GM18868 (cell line): Measurements from ENCODE around the gene GRK2.
A peak's percentile ranks its signal among the peaks of the same experiment; 100 is the strongest.

Experiments
- ATAC-seq: cut with Tn5 transposase; IDR thresholded peaks from one replicate; pipeline ENCODE4 v1.9.1; 2021; ENCODE audit warnings: mild to moderate bottlenecking, moderate library complexity; ENCODE audit not compliant: unreplicated experiment

Gene GRK2

GRCh38 chr11:67269401-67270255, 3.4 kb downstream of the GRK2 start:
- ATAC-seq, result no peak

DNA sequence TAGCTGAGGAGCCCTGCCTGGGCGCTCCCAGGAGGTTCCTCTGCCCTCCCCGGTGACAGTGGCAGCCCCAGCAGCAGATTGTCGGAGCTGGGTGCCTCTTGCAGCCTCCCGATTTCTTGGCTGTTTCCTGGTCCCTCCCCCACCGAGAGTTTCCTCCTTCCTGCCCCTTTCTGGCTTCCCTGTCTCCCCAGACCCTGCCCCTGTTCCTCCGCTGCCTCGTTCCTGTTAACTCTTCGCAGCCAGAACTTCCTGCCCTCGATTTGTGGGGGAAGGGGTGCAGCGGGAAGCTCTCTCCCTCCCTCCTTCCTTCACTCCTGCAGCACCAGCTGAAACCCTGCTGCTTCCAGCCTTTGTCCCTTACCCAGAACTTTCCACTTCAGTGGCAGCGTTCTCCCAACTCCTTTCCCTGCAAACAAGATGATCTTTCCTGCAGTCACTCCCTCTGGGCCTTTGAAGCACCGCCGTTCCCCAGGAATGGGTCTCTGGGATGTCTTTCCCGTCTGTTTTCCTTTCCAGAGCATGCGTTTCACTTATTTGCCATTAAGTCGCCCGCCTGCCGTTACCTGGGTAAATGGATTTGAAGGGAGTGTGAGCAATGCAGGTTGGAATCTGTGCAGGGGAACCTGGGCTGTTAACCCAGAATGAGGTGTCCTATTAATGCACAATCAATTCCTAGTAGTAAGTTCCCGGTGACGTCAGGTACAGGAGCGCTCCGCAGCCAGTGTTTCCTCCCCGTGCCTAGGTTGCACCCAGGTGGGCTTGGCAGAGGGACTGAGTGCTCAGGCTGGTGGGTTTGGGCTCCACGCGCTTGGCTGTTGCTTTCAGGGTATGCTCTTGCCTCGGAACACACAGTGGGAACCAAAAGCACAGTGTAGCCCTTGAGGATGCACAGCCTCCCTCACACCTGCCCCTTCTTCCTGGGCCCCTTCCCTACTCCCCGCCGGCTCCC, 4.3 kb downstream of the GRK2 start:
- ATAC-seq, result no peak

DNA sequence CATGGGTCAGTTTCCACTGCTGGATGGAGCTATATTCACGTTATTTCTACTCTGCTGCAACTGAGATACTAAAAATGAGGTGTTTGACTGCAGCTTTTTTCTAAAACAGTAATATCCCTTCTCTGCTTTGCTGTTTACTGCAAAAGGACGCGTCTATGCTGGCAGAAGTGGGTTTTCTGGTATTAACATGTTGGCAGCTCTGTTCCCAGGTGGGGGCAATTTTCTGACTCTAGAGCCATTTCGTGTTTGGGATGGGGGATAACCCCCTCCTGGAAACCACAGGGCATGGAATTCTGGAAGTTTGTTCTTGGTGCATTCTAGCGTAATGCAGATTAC, 4.9 kb downstream of the GRK2 start:
- ATAC-seq, result no peak

DNA sequence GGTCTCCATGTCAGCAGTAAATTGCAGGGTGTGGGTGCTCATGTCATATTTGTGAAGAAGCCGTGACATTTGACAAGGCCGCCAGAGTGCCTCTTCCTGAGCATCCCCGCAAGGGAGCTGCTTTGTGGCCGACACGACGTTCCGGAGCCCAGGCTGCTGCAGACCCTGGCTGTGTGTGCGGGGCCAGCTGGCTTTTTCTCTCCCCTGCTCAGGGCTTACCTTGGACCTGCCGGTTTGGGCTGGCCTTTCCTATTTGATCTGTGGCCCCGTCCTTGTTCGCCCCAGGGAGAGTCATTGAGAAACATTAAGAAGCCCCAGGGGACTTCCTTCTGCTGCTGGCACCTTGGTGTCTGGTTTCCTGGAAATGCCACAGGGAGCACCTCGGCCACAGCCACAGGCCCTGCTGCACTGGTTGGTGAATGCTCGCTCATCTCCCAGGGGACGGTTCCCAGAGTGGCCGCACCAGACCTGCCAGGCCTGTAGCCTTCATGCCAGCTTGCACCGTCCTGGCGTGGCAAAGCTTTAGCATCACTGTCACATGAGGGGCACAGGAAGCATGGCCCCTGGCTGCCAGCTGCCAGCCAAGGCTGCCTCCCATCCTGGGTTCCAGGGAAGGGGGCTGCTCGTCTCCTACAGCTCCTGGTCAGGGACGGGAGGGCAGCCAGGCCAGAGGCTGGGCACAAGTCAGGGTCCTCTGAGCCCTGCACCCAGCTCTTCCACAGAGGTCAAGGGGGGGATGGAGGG, 5.4 kb downstream of the GRK2 start:
- no peak for ATAC-seq

DNA sequence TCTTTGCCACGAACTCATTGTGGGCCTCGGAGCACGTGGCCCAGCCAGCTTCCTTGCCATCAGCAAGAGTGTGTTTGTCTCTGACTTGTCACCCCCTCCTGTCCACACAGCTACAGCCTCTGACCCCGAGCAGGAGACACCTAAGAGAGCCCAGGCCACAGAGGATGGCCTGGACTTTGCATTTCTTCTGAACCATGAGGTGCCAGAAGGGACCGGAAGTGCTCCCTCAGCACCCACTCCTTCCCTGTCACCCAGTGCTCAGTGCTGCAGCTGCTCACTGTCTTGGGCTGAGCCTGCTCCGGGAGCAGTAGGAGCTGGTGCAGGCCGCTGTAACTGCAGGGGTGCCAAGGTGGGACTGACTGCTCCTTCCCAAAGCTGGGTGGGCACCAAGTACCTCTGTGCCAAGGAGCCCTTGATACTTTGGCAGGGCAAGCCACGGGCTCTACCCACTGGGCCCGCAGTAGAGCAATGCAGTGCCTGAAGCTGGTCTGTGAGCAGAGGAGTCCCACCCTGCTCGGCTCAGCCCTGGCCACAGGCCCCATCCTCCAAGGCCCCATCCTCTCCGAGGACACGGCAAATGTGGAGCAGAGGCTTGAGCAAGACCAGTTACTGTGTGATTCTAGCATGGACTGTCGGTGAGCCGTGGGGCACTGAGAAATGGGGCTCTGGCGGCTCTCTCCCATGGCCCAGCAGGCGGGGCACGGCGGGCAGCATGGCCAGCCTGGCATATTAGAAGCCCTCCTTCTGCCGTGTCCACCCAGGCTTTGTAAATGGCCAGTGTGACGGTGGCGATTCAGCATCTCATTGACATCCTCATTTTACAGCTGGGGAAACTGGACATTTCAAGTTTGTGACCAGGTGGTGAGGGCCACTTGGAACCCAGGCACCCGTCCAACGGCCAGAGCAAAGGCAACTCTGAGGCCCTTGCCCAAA, 6.3 kb downstream of the GRK2 start:
- ATAC-seq, result no peak

GRCh38 chr11:67273260-67273990, 7.2 kb downstream of the GRK2 start:
- no peak for ATAC-seq

DNA sequence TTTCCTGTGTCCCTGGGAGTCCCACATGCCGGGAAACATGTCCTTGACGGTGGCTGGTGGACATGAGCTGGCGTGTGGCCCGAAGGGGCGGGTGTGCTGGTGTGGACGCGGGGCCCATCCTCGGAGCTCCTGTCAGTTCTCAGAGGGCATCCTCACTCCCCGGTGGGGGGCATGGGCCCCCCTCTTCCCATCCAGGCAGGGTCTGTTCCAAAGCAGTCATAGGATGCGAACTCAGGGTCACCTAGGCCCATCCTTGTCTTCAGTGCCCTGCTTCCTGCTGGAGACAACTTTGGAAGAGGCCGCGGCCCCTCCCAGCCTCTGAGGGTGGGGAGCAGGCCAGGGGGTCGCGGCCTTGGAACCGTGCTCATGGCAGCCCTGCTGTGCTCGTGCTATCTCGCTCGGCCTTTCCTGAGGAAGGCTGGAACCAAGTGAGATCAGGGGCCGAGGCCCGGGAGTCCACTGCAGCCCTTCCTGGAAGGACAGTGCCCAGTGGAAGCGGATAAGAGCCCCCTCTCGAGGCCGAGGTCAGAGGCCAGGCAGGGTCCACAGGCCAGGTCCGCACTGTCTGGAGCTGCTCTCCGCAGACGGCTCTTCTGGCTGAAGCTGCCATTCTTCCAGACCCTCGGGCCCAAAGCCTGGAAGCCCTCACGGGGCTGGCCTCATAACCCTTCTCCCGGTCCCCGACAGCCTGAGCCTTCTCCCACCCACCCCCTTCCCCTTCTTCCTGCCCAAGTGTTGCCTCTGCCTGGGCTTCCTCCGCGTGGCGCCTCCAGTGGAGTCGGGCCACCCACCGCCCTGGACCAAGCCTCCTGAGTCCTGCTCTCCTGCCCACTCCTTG, 8.7 kb downstream of the GRK2 start:
- ATAC-seq, result no peak

DNA sequence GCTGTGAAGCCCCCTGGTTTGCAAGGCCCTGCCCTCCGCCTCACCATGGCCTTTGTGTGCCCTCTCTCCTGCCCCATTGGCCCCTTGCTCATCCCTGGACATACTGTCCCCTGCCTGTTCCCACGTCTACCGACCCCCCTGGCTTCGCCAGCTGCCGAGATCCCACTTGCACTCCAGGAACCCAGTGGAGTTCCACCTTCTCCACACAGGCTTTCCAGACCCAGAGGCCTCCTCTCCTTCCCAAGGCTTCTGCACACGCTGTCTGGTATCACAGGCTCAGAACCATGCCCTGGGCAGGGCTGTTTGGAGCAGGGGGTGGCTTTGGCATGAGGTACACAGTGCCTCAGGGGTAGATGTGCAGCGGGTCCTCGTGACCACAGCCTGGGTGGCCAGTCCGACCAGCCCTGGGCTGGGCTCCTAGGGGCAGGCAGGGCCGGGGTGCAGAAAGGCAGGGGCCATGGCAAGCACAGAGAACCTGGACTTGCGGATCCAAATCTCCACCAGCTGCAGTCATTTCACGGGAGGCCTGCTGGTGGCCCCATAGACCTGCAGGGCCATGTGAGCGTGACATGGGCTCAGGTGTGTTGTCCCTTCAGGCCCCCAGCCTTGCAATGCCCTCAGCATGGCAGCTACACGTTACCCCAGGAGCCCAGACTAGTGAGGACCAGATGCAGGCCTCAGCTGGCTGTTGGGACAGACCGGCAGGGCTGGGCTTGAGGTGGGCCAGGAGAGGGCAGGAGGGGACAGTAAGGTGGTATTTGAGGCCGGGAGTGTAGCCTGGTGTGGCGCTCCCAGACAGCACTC, 9.5 kb downstream of the GRK2 start:
- ATAC-seq, result no peak

GRCh38 chr11:67276781-67277230, 10.5 kb downstream of the GRK2 start:
- peak; percentile 11 for ATAC-seq

DNA sequence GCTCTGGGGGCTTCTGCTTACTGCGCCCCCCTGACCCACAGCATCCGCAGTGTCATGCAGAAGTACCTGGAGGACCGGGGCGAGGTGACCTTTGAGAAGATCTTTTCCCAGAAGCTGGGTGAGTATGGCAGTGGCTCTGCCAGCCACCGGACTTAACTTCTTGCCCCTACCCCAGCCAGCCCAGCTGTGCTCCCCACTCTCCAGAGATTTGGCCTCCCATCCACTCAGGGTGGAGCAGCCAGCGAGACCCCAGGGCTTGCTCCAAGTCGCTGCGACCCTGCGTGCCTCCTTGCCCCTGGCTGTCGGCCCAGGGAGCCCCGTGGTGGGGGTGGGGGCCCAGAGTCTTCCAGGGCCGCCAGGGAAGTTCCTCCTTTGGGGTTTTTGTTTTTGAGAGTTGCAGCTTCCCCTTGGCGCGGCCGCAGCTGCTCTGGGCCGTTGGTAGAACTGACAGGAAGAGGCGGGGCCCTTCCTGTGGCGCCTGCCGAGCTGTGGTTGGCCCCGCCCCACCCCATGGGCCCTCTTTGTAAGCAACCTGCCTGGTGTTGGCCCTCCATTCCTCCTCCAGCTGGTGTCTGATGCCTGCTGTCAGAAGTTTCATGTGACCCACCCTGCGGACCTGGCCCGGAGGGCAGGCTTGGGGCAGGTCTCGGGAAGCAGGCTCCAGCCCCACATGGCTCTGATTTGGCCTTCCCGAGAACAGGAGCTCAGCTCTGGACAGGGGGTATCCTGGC, 11.1 kb downstream of the GRK2 start:
- ATAC-seq, result peak; percentile 86

DNA sequence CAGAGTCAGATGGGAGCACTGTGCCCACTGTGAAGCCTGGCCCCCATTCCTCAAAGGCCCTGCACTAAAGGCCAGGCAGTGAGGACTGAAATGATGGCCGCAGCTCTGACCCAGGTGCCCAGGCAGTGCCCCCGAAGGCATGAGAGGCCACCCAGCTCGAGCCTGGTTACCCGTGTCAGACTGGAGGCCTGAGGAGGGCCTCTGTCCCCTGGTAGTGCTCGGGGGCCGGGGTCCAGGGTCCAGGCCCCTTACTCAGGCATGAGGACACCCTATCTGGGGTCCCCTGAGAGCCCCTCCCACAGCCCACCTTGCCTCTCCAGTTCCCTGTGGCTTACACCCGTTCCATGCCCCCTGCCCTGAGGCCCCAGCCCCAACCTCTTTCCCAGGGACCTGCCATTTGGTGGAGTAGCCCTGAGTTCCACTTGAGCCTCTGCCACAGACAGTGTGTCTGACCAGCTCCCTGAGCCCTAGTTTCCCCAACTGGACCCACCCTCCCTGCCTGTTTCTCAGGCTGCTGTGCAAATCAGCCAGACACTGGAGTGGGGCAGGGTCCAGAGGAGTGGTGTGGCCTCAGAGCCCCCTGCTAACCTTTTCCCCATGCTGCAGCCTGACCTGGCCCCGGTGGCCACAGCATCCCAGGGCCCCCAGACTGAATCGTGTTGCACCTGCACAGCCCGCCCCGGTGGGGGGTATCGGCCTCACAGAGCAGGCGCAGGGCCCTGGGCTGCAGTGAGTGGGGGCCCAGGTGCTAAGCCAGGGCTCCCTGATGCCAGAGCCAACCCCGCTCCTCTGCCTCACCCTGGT, 12.1 kb downstream of the GRK2 start:
- ATAC-seq, result no peak

GRCh38 chr11:67278939-67279588, 12.8 kb downstream of the GRK2 start:
- no peak for ATAC-seq

DNA sequence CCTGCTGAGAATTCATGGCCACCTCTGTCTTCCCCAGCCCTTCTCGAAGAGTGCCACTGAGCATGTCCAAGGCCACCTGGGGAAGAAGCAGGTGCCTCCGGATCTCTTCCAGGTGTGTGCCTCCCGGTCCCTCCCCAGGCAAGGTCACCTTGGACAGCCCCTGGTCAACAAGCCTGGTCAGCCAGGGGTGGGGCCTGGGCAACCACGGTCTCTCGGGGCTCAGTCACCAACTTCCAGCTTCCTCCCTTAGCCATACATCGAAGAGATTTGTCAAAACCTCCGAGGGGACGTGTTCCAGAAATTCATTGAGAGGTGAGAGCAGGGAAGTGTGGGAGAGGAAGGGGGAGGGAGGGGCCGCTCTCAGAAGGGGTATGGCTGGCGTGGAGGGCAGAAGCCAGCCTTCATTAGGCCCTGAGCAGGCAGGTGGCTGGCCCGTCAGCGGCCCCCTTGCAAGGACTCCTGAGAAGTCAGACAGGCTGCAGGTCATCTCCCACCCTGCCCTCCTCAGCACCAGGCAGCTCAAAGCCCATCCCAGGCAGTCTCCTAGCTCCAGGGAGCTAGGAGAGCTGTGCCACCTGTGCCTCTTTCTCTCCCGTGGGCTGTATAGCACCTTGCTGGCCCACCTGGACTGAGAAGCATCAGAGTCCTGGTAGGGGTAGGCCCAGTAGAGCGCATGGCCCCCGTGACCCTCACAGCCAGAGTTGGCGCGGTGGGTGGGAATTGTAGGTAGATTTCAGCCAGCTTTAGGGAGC, 13.5 kb downstream of the GRK2 start:
- ATAC-seq, result no peak

GRCh38 chr11:67280341-67280787, 14.1 kb downstream of the GRK2 start:
- ATAC-seq, result no peak
